Esophagus mucosa (tissue), 1 donor: Measurements from ENCODE around the gene LRP1B. TPM values are rescaled to one million over a fixed set of nuclear protein-coding genes. Genes with fewer than 3 reads are reported as not detected.

Experiments
- ATAC-seq: fragments of 200-7000 bp; cut with Tn5 transposase; one replicate; pipeline ENCODE4 v1.9.1; 2020
- total RNA-seq: library from RNA; stranded (reverse); gene quantifications from one replicate; pipeline ENCODE4 v1.2.4, GENCODE V29; 2023
- donor health status: DM: yes; HTN: yes; CAD: no.

LRP1B gene
- total RNA-seq, 1 donor from 2014 or later: 0.40 TPM

DNA sequence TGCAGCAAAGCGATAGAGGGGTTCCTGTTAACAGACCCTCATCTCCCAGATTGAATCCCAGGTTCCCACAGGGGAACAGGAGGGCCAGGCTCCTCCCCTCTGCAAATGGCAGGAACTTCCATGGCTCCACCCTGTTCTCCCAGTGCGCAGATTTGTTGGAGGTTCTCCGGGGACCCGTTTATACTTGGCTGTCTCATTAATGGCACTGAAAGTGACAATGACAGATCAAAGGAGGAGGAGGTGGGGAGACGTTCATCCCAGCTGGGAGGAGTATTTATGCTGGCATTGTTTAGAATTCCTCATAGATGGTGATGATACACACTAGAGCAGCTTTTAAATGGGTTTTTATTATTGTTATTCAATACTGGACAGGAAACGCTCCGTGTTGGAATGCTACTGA lies 186.9 kb downstream of the LRP1B start:
- ATAC-seq: no peak

DNA sequence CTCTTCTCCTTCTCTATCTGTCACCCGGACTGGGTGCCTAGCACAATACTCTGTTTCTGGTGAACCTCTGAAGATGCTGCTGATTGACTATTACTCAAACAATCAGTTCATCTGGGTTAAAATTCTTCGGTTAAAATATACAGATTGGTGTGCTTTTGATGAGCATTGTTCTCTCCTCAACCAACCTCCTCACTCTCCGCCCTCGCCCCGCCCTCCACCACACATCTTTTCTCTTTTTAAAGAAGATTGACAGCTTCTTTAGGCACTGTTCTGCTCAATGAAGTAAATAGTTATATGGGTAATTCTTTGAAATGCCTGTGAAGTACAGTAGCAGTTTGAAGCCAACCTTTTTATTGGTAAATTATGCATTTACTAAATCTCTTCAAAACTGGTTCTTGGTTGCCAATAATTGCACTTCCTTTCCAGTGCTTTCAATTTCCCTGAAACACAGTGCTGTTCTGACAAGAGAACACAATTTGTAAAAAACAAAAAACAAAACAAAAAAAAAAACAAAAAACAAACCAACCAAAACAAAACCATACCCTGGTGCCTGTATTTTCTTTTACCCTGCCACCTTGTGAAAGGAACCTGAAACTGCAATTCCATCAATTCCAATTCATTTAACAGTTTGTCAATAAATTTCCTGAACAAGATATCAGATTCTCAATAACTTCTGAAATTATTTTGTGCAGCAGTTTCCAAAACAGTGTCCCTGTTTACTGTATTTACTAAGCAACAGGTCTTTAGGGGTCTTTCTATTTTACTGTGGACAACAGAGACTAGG lies 188.6 kb downstream of the LRP1B start:
- no peak for ATAC-seq

DNA sequence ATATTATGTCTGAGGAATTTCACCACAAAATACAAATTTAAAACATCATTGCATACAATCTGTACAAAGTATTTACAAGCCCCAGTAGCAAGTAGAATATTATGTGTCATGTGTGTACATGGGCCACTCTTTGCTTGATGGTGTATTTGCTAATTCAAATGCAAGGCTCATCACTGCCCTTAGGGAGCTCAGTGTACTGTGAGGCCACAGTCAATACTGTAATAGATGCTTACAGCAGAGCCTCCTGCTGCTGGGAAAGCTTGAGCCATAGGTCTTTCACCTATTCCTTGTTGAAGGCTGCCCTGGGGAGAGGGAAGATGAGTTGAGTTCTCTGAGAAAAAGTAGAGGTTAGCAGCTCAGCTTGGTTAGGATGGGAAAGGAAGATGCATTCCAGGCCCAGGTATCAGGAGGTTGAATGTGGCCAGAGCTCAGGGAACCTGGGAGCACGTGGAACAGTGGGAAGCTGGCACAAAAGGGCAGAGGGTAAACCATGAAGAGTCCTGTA lies 189.6 kb downstream of the LRP1B start:
- no peak for ATAC-seq

DNA sequence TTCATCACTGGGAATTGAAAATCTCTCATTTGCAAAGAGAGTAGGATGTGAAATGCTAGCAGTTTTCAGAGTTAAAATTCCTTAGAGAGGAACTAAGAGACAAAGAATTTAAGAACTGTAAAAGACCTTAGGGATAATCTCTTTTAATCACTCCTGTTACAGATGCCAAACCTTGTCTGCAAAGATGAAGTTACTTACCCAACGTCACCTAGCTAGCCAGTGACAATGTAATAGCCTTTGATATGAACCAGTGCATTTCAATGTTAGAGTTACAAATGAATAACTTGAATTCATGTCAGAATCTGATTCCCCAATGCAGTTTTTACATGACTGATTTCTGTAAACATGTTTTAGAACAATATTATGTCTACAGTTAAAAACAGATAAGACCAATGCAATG lies 190.1 kb downstream of the LRP1B start:
- ATAC-seq: no peak

DNA sequence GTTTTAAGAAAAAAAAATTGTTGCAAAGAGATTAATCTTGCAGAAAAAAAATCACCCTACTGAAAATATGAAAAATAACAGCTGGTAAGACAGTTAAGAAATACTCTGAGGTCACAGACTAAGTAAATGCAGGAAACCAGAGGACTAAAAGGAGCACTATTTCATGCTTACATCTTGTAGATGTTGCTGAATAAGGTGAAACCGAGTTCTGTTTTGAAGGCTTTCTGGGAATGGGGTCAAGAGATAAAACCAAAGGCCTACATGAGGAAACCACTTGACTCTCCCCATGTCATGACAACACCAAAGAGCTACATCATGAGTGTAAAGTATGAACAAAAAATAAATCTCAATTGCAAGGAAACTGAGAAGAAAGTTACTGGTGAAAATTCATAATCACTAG lies 197.6 kb downstream of the LRP1B start:
- no peak for ATAC-seq

DNA sequence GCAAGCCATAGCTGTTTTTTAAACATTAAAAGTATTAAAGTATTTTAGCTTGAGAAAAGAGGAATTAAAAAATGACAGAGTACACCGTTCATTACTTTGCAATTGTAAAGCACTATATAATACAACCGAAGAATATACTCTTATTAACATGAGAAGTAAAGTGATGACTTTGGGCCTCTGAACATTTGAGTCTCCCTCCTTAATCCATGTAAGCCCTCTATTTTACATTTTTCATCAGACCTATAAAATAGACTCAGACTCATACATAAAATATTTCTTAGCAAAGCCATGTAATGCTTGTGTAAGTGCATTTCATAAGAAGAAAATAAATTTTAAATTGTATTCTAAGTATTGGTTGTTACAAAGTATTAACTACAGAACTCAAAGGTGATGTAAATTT lies 198.6 kb downstream of the LRP1B start:
- ATAC-seq: no peak

DNA sequence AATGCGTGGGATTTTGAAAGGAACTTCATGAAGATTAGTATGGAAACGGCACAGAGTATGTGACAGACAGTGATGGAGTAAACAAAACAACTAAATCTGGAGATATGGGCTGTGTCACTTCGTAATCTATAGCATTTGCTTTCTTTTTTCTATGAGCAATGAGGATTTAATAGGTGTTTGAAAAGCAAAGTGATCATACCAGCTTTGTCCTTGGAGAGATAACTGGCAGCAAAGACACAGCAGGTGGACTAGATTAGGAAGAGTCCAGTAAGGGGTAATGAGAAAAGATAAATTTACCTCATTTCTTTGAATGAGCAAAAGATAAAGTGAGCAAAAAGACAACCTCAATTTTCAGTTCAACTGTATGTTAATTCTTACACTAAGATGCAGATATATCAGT lies 199.0 kb downstream of the LRP1B start:
- no peak for ATAC-seq

DNA sequence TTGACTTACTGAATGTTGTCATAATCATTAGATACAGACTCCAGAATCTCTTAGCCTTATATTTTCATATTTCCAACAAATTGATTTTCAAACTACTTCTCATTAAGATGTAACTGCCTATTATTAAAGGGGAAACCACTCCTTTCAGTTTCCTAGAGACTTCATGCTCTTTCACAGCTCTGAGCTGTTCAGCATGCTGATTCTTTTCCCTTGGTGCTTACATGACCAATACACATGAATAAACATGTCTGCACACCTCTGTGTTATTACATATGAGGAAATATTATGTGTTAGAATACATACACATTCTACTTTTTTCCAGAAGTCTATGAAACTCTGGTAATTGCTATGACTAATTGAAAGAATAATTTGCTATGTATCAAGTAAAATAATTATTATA lies 200.0 kb downstream of the LRP1B start:
- ATAC-seq: no peak

DNA sequence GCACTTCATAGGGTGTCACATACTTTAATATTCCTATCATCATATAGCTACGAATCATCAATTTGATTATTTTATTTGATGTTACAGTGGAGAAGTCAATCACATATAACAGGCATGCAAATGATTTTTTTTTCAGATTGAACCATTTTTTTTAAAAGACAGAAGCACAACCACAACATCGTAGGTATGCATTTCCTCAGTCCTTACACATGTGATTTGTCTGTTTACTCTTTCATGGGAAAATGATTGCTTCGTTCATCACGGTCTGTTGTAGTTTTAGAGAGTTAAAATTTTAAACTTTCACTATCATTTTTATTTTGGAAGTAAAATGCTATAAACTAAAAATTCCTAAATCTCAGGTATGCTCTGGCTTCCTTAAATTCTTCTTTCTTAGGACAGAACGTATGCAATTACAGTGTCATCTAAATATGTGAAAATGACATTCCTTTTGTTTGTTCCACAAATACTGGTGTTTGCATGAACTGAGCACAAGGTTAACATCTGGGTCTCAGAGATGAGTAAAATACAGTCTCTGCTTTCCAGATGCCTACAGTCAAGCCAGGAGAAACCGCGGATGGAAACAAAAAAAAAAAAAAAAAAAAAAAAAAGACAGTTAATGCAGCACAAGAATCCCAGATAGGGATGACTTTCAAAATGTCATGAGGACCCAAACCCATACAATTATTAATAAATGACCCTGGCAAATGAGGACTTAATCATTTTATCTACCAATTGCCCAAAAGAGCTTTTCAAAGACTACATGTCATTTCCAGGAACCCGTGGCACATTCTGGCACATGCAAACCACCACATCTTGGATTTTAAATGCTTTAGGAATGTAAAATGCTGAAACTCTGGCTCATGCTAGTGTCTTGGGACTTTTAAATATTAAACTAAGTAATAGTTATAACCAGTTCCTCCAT lies 201.2 kb downstream of the LRP1B start:
- ATAC-seq: no peak

DNA sequence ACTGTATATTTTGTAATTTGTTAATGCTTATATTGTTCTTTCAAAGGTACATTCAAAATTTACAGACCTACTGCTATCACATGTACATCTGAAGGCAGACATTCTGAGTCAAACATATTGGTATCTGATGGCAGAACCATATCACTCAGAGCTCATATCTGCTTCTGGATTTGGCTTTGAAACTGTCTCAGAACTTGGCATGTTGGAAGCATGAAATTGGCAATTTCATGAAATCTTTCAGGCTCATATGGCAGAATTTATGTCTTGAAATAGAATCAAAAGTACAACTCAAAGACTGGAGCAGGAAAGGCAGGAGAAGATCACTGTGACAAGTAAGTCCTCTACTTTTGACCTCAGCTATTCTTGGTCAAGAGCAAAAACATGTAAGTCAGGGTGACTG lies 202.3 kb downstream of the LRP1B start:
- no peak for ATAC-seq

DNA sequence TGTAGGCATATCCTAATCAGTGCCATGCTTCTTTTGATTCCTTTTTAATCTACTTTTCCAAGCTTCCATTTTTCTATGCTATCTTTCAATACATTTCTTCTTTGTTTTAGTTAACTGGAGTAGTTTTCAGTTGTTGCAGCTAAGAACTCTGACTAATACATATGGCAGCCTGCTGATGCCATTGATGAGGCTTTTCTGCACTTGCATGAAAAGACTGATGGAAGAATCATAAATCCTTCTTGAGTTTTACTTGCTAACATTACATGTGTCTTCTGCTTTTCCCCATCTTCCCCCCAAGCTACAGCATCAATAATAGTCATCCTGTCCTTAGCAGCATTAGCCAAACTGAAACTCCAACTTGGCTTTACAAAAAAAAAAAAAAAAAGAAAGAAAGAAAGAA lies 203.3 kb downstream of the LRP1B start:
- ATAC-seq: no peak

DNA sequence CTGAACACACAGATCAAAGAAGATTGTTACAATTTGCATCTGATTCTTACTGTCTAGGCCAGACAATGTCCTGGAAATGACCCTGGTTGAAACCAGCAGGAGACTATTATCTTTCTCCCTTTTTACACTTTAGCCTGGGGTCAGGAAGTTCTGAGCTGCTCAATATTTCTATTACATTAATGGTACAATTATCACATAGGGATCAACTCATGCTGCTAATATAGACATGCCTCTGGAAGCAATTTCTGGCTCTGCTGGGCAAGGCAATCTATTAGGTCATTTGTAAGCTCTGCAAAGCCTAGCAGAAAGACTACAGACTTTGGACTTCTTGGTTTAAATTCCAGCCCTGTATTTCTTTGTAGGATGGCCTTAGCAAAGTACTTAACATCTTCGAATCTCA lies 205.3 kb downstream of the LRP1B start:
- no peak for ATAC-seq

DNA sequence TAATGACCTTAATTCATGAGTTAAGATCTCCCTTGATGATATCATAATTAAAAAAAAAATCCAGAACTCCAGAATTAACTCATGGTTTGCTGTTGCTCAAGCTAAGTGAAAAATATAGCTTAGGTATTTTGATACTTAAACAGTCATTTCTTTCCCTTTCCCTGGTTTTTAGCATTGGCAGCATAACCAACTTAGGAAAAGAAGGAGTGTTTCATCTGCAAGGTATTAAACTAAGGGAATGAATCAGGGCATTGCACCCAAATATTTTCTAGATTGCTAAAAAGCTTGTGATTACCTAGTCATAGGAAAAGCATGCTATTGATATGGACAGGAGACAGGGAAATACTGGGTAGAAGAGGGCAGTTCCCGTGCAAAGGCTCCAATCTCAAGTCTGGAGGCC lies 207.2 kb downstream of the LRP1B start:
- no peak for ATAC-seq

DNA sequence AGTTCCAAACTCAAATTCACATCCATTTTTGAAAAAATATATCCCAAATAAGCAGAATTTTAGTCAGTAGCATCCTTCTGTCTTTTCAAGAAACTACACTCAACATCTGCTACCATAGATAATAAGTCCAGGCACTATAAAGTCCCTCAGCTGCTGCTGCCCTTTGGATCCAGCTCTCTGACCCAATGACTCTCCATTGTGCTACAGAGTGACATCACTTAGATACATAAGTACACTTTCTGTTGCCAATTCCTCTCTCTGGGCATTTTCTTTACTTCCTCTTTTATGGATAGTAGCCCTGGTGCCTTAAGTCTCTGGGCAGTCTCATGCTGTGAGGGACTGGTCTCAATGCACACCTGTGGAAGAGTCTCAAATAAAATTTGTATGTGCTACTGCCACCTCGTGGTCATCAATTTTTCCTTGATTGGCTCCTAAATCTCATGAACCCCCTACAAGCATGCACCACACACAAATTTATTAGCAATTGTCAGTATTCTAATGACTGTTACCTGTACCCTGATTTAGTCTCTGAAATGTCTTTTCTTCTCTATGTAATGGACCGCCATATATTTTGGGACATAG lies 219.2 kb downstream of the LRP1B start:
- peak; percentile 33 for ATAC-seq

DNA sequence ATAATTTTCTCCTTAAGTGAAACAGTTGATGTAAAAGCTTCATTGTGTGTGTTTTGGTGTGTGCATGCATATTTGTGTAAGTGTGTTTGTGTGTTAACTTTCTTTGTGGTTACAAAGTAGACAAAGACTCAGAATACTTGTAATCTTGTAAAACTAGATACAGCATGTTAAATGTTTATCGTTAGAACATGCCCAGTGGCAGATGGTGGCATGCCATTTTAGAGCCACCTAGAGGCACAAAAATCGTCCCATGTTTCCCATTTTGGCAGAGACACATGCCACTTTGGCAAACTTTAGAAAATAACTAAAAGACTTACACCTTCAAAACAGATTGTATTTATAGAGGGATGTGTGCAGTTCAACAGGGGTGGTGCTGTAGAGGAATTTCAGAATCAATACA lies 224.1 kb downstream of the LRP1B start:
- no peak for ATAC-seq

DNA sequence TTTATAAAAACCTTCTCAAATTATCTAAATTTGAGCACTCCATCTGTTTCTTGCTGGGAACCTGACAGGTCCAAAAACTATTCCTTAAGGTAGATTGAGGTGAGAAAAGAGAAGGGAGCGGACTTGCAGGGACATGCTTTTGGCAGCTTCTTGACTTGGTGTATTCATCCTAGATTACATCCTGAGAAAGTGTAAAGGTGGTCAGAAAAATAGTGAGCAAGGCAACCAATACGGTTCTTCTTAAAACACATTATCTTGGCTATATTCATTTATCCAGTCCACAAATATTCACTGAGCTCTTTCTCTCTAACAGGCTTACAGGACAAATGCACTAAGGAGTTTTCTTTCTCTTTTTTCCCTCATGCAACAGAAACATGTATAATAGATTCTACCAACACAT lies 230.0 kb downstream of the LRP1B start:
- no peak for ATAC-seq

DNA sequence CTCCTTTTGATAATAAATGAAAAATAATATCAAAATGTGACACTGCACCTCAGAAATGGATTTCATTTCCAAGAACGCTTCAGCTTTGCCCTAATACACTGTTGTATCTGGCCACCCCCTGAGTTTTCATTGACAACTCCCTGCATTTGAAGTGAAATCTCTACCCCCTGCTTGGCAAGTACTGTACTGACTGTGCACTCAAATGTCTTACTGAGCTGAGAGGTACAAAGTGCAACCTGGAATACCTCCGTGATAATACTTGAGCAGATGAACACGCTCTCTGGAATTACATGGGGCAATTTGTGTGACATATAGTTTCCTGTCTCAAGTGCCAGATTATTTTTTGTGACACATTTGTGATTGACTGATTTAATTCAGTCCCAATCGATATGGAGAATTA lies 231.1 kb downstream of the LRP1B start:
- no peak for ATAC-seq

DNA sequence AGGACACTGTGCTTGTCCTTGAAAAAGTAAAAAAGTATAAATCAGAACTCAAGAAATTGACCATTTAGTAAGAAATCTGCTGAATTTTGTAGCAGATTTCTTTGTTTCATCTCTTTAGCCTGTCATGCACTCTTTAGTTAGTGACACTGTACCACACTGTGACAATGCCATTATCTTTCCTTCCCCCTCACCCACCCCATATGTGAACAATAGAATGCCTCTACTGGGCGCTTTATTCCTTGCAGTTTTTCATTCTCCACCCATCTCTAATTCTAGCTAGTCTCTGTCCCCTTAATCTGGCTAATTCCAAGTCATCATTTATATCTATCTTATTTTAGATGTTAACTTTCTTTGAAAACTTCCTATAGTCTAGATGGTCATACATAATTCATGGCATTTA lies 241.0 kb downstream of the LRP1B start:
- ATAC-seq: no peak

DNA sequence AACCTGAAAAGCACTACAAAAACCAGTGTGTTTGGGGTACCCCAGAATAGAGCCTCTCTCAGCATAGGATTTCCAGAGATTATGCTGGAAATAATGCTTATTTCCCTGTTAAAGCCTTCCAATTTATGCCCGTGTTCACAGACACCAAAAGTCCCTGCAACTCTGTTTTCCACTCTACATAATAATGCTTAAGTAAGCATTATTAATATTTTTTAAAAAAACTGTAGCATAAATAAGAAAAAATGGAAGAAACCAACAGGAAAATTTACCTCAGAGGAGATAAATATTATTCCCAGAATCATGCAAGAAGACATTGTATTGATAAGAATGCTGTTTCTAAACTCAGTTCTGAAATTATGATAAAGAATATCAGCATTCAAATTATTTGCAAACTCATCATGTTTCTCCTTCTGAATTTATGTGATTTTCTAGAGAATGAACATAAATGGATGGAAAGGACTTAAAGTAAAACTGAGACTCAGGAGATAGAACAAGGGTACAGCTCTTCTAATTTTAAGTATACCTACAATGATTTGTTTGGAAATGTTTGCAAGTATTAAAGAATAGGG lies 241.7 kb downstream of the LRP1B start:
- no peak for ATAC-seq

DNA sequence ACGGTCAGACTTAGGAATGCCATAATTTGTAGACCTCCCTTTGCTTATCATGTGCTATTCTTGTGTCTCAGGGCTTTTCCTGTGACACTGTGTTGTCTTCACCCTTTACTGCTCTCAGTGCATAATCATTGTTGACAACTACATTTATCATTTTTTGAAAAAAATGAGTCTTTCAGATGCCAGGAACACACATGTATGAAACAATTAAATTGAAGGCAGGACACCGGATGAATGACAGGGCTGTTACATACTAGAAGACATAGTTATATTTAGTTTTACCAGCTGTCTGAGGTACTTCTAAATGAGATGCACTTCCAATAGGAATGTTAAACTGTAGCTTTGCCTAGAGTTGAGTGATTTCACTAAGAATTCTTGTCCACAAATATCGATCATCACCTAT lies 243.5 kb downstream of the LRP1B start:
- no peak for ATAC-seq

DNA sequence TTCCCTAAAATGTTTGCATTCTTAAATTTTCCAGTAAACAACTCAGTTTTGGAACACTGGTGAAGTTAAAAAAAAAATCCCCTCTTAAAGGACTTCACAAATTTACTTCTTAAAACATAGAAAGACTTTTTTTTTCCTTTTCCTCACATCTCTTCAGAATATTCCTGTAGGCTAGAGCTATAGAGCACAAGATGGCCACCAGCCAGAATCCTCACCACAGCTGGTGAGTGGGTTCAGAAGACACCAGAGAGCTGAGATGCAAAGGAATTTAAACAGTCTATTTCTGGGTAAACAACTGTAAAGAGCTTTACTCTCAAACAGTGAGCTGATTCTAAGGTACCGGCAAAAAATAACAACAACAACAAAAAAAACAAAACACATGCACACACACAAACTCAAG lies 252.8 kb downstream of the LRP1B start:
- ATAC-seq: no peak

DNA sequence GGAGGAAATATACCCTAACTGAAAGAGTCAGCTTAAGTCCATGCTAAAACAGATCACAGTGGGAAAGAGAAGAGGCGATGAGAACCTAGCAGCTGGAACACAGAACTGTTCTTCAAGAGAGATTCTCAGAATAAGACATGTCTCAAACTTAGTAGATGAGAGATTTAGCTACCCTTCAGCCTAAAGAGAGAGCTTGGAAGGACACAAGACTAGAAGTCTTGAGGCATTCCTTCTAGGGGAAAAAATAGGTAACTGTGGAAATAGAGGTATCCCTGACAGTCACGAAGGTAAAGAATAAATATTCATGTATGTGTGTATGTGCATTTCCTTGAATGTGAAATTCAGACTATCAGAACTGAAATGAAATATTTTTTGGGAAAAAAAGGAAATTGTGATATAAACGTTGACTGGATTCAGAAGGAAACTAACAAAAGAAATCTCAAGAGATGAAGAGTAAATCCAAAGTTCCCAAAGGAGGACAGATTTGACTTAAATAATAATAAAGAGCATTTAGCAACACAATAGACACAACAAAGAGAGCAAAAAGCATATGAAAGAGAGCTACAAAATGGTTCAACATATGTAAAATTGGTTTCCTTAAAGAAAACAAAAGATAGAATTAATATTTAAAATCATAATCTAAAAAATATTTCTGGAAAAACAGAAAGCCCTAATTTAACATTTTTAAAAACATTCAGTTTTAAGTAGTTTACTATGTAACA lies 258.7 kb downstream of the LRP1B start:
- ATAC-seq: no peak
